ENCODE data around the gene TRNP1. TPM values are rescaled to one million over a fixed set of nuclear protein-coding genes. Genes with fewer than 3 reads are reported as not detected.

TRNP1 gene
- total RNA-seq, 1 donor from 2014 or later, result 19.2 TPM

- peaks cover 6% of the 10 kb centered on the region for H3K36me3 Mint-ChIP-seq (ENCODE audit: low read depth, unreplicated experiment)
- FAIRE-seq (no peak), DNase-seq (ENCODE audit: low read depth) (no peak)
- no peak overlapping the region for H2AFZ ChIP-seq (ENCODE audit: low read depth, low read length)
- no peak overlapping the region for H3K27ac ChIP-seq (ENCODE audit: low read depth, low read length)
- peaks cover 57% of the 10 kb centered on the region for H3K4me1 Mint-ChIP-seq (ENCODE audit: low read depth, unreplicated experiment)
- peaks cover 18% of the 10 kb centered on the region for H4K20me1 ChIP-seq (ENCODE audit: insufficient read depth, low read length)
- no peak for TF ChIP-seq CTCF (IDR thresholded peaks at IDR 0.05; ENCODE audit: insufficient read depth, low read depth, low read length)
- no peak for TF ChIP-seq EZH2 (IDR thresholded peaks at IDR 0.05; ENCODE audit: insufficient read depth, low read length)
- no peaks in the 10 kb centered on the region for H3K36me3 ChIP-seq (ENCODE audit: insufficient read depth, low read length)
- H3K9ac ChIP-seq (ENCODE audit: low read length), result no peak overlapping the region
- peaks cover 11% of the 10 kb centered on the region for H3K79me2 ChIP-seq (ENCODE audit: insufficient read depth, low read length)
- H3K9me3 Mint-ChIP-seq (ENCODE audit: unreplicated experiment), result no peaks in the 10 kb centered on the region
- no peak overlapping the region for H3K4me3 ChIP-seq (ENCODE audit: insufficient read depth, low read depth, low read length)
- H3K4me2 ChIP-seq (ENCODE audit: low read length), result peak overlapping the region; percentile 90
- H3K4me1 ChIP-seq (ENCODE audit: insufficient read depth, low read length), result peaks cover 63% of the 10 kb centered on the region
- peak overlapping the region; percentile 90 for H3K4me3 Mint-ChIP-seq (ENCODE audit: unreplicated experiment)
- H3K27ac Mint-ChIP-seq (ENCODE audit: unreplicated experiment), result peak overlapping the region; percentile 41
- H3K27me3 ChIP-seq (ENCODE audit: insufficient read depth, low read length), result no peaks in the 10 kb centered on the region
- no peaks in the 10 kb centered on the region for H3K9me3 ChIP-seq (ENCODE audit: insufficient read depth, low read depth, low read length)
- H3K27me3 Mint-ChIP-seq (ENCODE audit: low read depth, unreplicated experiment), result no peaks in the 10 kb centered on the region
Observed at GRCh38 chr1:26996024-26996423, 2.5 kb downstream of the TRNP1 start.

GRCh38 chr1:26996665-26997064, 3.2 kb downstream of the TRNP1 start:
- H3K36me3 ChIP-seq (ENCODE audit: insufficient read depth, low read length), result no peaks in the 10 kb centered on the region
- no peak overlapping the region for H3K4me3 ChIP-seq (ENCODE audit: insufficient read depth, low read depth, low read length)
- Mint-ChIP-seq H3K4me1 (ENCODE audit: low read depth, unreplicated experiment) (peaks cover 55% of the 10 kb centered on the region), H3K36me3 (ENCODE audit: low read depth, unreplicated experiment) (peaks cover 6% of the 10 kb centered on the region), H3K27me3 (ENCODE audit: low read depth, unreplicated experiment) (no peaks in the 10 kb centered on the region), H3K9me3 (ENCODE audit: unreplicated experiment) (no peaks in the 10 kb centered on the region), H3K27ac (ENCODE audit: unreplicated experiment) (no peak overlapping the region), H3K4me3 (ENCODE audit: unreplicated experiment) (no peak overlapping the region)
- no peak overlapping the region for H2AFZ ChIP-seq (ENCODE audit: low read depth, low read length)
- no peak for FAIRE-seq
- DNase-seq (ENCODE audit: low read depth), result no peak
- H3K4me2 ChIP-seq (ENCODE audit: low read length), result peak overlapping the region; percentile 90
- H3K9me3 ChIP-seq (ENCODE audit: insufficient read depth, low read depth, low read length), result no peaks in the 10 kb centered on the region
- H3K9ac ChIP-seq (ENCODE audit: low read length), result no peak overlapping the region
- no peak for TF ChIP-seq CTCF (IDR thresholded peaks at IDR 0.05; ENCODE audit: insufficient read depth, low read depth, low read length)
- TF ChIP-seq EZH2 (IDR thresholded peaks at IDR 0.05; ENCODE audit: insufficient read depth, low read length), result no peak
- H4K20me1 ChIP-seq (ENCODE audit: insufficient read depth, low read length), result peaks cover 18% of the 10 kb centered on the region
- peaks cover 11% of the 10 kb centered on the region for H3K79me2 ChIP-seq (ENCODE audit: insufficient read depth, low read length)
- H3K4me1 ChIP-seq (ENCODE audit: insufficient read depth, low read length), result peaks cover 63% of the 10 kb centered on the region
- no peaks in the 10 kb centered on the region for H3K27me3 ChIP-seq (ENCODE audit: insufficient read depth, low read length)
- H3K27ac ChIP-seq (ENCODE audit: low read depth, low read length), result no peak overlapping the region

GRCh38 chr1:26998429-26999300, 5.2 kb downstream of the TRNP1 start:
- H3K79me2 ChIP-seq (ENCODE audit: insufficient read depth, low read length), result peaks cover 11% of the 10 kb centered on the region

More at GRCh38 chr1:26998429-26999300, 5.2 kb downstream of the TRNP1 start:
- Histone ChIP-seq H3K4me1 (ENCODE audit: insufficient read depth, low read length) (peaks cover 59% of the 10 kb centered on the region), H3K4me3 (ENCODE audit: insufficient read depth, low read depth, low read length) (no peak overlapping the region), H3K9ac (ENCODE audit: low read length) (peak overlapping the region; percentile 42), H4K20me1 (ENCODE audit: insufficient read depth, low read length) (peaks cover 18% of the 10 kb centered on the region), H2AFZ (ENCODE audit: low read depth, low read length) (no peak overlapping the region), H3K4me2 (ENCODE audit: low read length) (peak overlapping the region; percentile 72), H3K27ac (ENCODE audit: low read depth, low read length) (peak overlapping the region; percentile 88), H3K36me3 (ENCODE audit: insufficient read depth, low read length) (no peaks in the 10 kb centered on the region), H3K27me3 (ENCODE audit: insufficient read depth, low read length) (no peaks in the 10 kb centered on the region), H3K9me3 (ENCODE audit: insufficient read depth, low read depth, low read length) (no peaks in the 10 kb centered on the region)
- Mint-ChIP-seq H3K9me3 (ENCODE audit: unreplicated experiment) (no peaks in the 10 kb centered on the region), H3K27me3 (ENCODE audit: low read depth, unreplicated experiment) (no peaks in the 10 kb centered on the region), H3K36me3 (ENCODE audit: low read depth, unreplicated experiment) (peaks cover 6% of the 10 kb centered on the region), H3K4me3 (ENCODE audit: unreplicated experiment) (no peak overlapping the region), H3K27ac (ENCODE audit: unreplicated experiment) (peak overlapping the region; percentile 97), H3K4me1 (ENCODE audit: low read depth, unreplicated experiment) (peaks cover 55% of the 10 kb centered on the region)
- FAIRE-seq, result no peak
- no peak for TF ChIP-seq CTCF (IDR thresholded peaks at IDR 0.05; ENCODE audit: insufficient read depth, low read depth, low read length)
- no peak for TF ChIP-seq EZH2 (IDR thresholded peaks at IDR 0.05; ENCODE audit: insufficient read depth, low read length)
- no peak for DNase-seq (ENCODE audit: low read depth)

All from astrocyte (in vitro differentiated cells and primary cell).